ENCODE measurements around the gene SIGLEC8.

GRCh38 chr19:51467864-51468544, 9.8 kb upstream of the SIGLEC8 start:
- TF ChIP-seq POLR2AphosphoS5 (IDR thresholded peaks at IDR 0.05; ENCODE audit: low read depth, low read length) (no peak), RAD21 (IDR thresholded peaks at IDR 0.05; ENCODE audit: low read depth) (no peak), SP1 (IDR thresholded peaks at IDR 0.05; ENCODE audit: low read depth) (no peak), JUND (IDR thresholded peaks at IDR 0.05) (no peak), SIN3A (IDR thresholded peaks at IDR 0.05; ENCODE audit: low read depth) (no peak), ATF3 (IDR thresholded peaks at IDR 0.05) (no peak), EZH2 (IDR thresholded peaks at IDR 0.05) (no peak), MAX (IDR thresholded peaks at IDR 0.05) (no peak), POLR2A (IDR thresholded peaks at IDR 0.05; ENCODE audit: borderline replicate concordance, extremely low read depth, insufficient read depth, insufficient read length) (no peak), EZH2phosphoT487 (IDR thresholded peaks at IDR 0.05; ENCODE audit: borderline replicate concordance) (no peak)
- TF ChIP-seq, protein P1, sequence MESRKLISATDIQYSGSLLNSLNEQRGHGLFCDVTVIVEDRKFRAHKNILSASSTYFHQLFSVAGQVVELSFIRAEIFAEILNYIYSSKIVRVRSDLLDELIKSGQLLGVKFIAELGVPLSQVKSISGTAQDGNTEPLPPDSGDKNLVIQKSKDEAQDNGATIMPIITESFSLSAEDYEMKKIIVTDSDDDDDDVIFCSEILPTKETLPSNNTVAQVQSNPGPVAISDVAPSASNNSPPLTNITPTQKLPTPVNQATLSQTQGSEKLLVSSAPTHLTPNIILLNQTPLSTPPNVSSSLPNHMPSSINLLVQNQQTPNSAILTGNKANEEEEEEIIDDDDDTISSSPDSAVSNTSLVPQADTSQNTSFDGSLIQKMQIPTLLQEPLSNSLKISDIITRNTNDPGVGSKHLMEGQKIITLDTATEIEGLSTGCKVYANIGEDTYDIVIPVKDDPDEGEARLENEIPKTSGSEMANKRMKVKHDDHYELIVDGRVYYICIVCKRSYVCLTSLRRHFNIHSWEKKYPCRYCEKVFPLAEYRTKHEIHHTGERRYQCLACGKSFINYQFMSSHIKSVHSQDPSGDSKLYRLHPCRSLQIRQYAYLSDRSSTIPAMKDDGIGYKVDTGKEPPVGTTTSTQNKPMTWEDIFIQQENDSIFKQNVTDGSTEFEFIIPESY (IDR thresholded peaks at IDR 0.05; ENCODE audit: extremely low read depth, insufficient replicate concordance, low read length) = no peak
- TF ChIP-seq, protein P2, sequence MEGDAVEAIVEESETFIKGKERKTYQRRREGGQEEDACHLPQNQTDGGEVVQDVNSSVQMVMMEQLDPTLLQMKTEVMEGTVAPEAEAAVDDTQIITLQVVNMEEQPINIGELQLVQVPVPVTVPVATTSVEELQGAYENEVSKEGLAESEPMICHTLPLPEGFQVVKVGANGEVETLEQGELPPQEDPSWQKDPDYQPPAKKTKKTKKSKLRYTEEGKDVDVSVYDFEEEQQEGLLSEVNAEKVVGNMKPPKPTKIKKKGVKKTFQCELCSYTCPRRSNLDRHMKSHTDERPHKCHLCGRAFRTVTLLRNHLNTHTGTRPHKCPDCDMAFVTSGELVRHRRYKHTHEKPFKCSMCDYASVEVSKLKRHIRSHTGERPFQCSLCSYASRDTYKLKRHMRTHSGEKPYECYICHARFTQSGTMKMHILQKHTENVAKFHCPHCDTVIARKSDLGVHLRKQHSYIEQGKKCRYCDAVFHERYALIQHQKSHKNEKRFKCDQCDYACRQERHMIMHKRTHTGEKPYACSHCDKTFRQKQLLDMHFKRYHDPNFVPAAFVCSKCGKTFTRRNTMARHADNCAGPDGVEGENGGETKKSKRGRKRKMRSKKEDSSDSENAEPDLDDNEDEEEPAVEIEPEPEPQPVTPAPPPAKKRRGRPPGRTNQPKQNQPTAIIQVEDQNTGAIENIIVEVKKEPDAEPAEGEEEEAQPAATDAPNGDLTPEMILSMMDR (IDR thresholded peaks at IDR 0.05 in 2 of 3, conservative IDR thresholded peaks at IDR 0.05 in 1 of 3; ENCODE audit: borderline replicate concordance in 1 of 3, insufficient read depth in 1 of 3, low read depth in 2 of 3, low read length in 2 of 3) = no peak
